ENCODE measurements around the gene APOLD1. TPM values are rescaled to one million over a fixed set of nuclear protein-coding genes. Genes with fewer than 3 reads are reported as not detected.
A peak's percentile ranks its signal among the peaks of the same experiment; 100 is the strongest.

The APOLD1 gene
- total and polyA plus RNA-seq, 2 of the 8 experiments (the other 6 are each of a cell fraction or from before 2014, with no cell fraction given) = 0.12 to 0.71 TPM

- ChIA-PET POLR2A (ENCODE audit: partially characterized antibody) (interaction anchor here (2.3 kb wide), 1 partner anchor 25 kb away, joined by 8 read pairs; no protein-coding TSS in a partner anchor), CTCF (ENCODE audit: partially characterized antibody) (interaction anchor here (0.6 to 9.8 kb wide), 14 partner anchors 8 to 400 kb away, joined by 3 to 55 read pairs (median 4); no protein-coding TSS in a partner anchor)
- Histone ChIP-seq H2BK15ac (ENCODE audit: low read length) (no peak overlapping the region), H4K5ac (ENCODE audit: insufficient read length, low read depth, low read length) (no peak overlapping the region), H3K23ac (ENCODE audit: insufficient read length) (no peak overlapping the region), H3K9me3 (ENCODE audit: insufficient read depth in 2 of 2, low read depth in 1 of 2, low read length in 1 of 2) (no peaks in the 10 kb centered on the region), H3K4me3 (ENCODE audit: extremely low read depth in 1 of 4, insufficient read depth in 2 of 4, low read depth in 3 of 4, low read length in 4 of 4) (no peak overlapping the region), H3K14ac (ENCODE audit: insufficient read length) (no peak overlapping the region), H2BK5ac (ENCODE audit: low read depth, low read length) (no peak overlapping the region), H3K4ac (replicated peaks; ENCODE audit: insufficient read length, low read depth, low read length) (no peak overlapping the region), H3K27ac (ENCODE audit: low read depth, low read length) (no peak overlapping the region), H2AFZ (ENCODE audit: low read length) (no peak overlapping the region), H3K9ac (replicated peaks in 1 of 4; ENCODE audit: extremely low read depth in 1 of 4, low read depth in 3 of 4, low read length in 3 of 4) (no peak overlapping the region), H3K79me1 (ENCODE audit: low read depth, low read length) (no peaks in the 10 kb centered on the region; the same call in 1 of the 2 replicates), H2BK120ac (replicated peaks; ENCODE audit: low read depth, low read length) (no peak overlapping the region), H2BK12ac (ENCODE audit: low read depth, low read length) (no peak overlapping the region), H3K56ac (replicated peaks; ENCODE audit: insufficient read length, low read depth, low read length) (no peak overlapping the region), H4K8ac (ENCODE audit: extremely low read depth, insufficient read depth, low read length) (no peak overlapping the region), H4K91ac (replicated peaks; ENCODE audit: insufficient read length, low read length) (no peak overlapping the region), H3K4me1 (replicated peaks in 1 of 4; ENCODE audit: control insufficient read depth in 3 of 4, insufficient read depth in 4 of 4, low read length in 3 of 4) (no peaks in the 10 kb centered on the region; a peak in 1 of 7 replicates), H3K27me3 (replicated peaks in 1 of 4; ENCODE audit: control insufficient read depth in 3 of 4, extremely low read depth in 1 of 4, insufficient read depth in 3 of 4, low read length in 3 of 4) (no peaks in the 10 kb centered on the region), H3K18ac (ENCODE audit: extremely low read depth, low read length) (no peak overlapping the region), H4K20me1 (replicated peaks in 1 of 2; ENCODE audit: control insufficient read depth in 1 of 2, insufficient read depth in 2 of 2, low read length in 2 of 2) (peaks cover 0 to 3% of the 10 kb centered on the region in 2 experiments), H3K79me2 (ENCODE audit: control insufficient read depth in 1 of 2, insufficient read depth in 2 of 2, low read length in 2 of 2) (peaks cover 6 to 39% of the 10 kb centered on the region in 2 experiments; a peak in 3 of 4 replicates), H2AK5ac (ENCODE audit: low read depth, low read length) (no peak overlapping the region), H3K23me2 (ENCODE audit: low read depth, low read length) (no peaks in the 10 kb centered on the region; the same call in 1 of the 2 replicates), H3K36me3 (ENCODE audit: control insufficient read depth in 2 of 4, insufficient read depth in 4 of 4, low read length in 3 of 4) (peaks cover 0 to 8% (median 0%) of the 10 kb centered on the region in 4 experiments; a peak in 2 of 8 replicates), H2BK20ac (ENCODE audit: low read length) (no peak overlapping the region), H3K4me2 (ENCODE audit: insufficient read depth in 1 of 2, low read depth in 2 of 2, low read length in 2 of 2) (no peak overlapping the region; a peak in 1 of 4 replicates)
- DNase-seq (ENCODE audit: low read depth in 1 of 2, low spot score in 2 of 2) = no peak
- 95% methylated on average over 5 of the region's 5 CpGs; no CpG with 5 or more reads in 1 of the 2 experiments for WGBS, 2 experiments (ENCODE audit: extremely low coverage in 1 of 2, insufficient coverage in 1 of 2, insufficient read length in 1 of 2, insufficient replicate concordance in 2 of 2, low coverage in 1 of 2, low lambda C conversion rate in 2 of 2, missing lambda C conversion rate in 1 of 2)
- no peak for FAIRE-seq
- TF ChIP-seq POLR2AphosphoS5 (IDR thresholded peaks at IDR 0.05; ENCODE audit: low read depth, low read length) (no peak), CHD2 (IDR thresholded peaks at IDR 0.05; ENCODE audit: low read length) (no peak), BACH1 (IDR thresholded peaks at IDR 0.05; ENCODE audit: low read length) (no peak), RAD21 (IDR thresholded peaks at IDR 0.05 in 1 of 2, conservative IDR thresholded peaks at IDR 0.05 in 1 of 2; ENCODE audit: low read depth in 2 of 2, low read length in 2 of 2) (peak in 1 of 2 experiments; percentile 20; a peak in 2 of 4 replicates), KDM4A (IDR thresholded peaks at IDR 0.05; ENCODE audit: low read depth, low read length, severe bottlenecking) (no peak), RNF2 (IDR thresholded peaks at IDR 0.05; ENCODE audit: borderline replicate concordance, low read depth, low read length, missing control alignments, poor library complexity, severe bottlenecking) (no peak), ATF2 (IDR thresholded peaks at IDR 0.05; ENCODE audit: low read length) (no peak), GABPA (IDR thresholded peaks at IDR 0.05; ENCODE audit: borderline replicate concordance, insufficient read depth, low read length) (no peak), CBX5 (IDR thresholded peaks at IDR 0.05; ENCODE audit: low read depth, low read length) (no peak), JUND (IDR thresholded peaks at IDR 0.05; ENCODE audit: low read length) (no peak), EP300 (IDR thresholded peaks at IDR 0.05; ENCODE audit: borderline replicate concordance in 1 of 2, low read depth in 2 of 2, low read length in 2 of 2) (no peak)
Measured at GRCh38 chr12:12812174-12812573, 26.7 kb downstream of the APOLD1 start.

Measured in H1 (cell line).